Fibroblast of villous mesenchyme (primary cell): Measurements from ENCODE around the gene DMBX1. TPM values are rescaled to one million over a fixed set of nuclear protein-coding genes. Genes with fewer than 3 reads are reported as not detected.
A peak's percentile ranks its signal among the peaks of the same experiment; 100 is the strongest.

Source experiments
- DNase-seq: peaks from one replicate; pipeline ENCODE4 v3.0.0-alpha.2; 2010; ENCODE audit warnings: low read depth
- H3K4me3 ChIP-seq: 2 replicates; pipeline ENCODE4 v1.5.1; 2011; ENCODE audit warnings: low read depth, mild to moderate bottlenecking, low read length
- total RNA-seq: library from RNA; depleted of rRNA; stranded (reverse); fragments of >200 nt; gene quantifications from 2 replicates; pipeline ENCODE4 v1.2.3, GENCODE V29; 2012
- TF ChIP-seq, protein P1 (sequence below): IDR thresholded peaks from 2 replicates; pipeline ENCODE4 v1.5.1; 2012; ENCODE audit warnings: low read depth, mild to moderate bottlenecking, low read length; ENCODE audit not compliant: insufficient read depth

The DMBX1 gene
- total RNA-seq, 1 donor = not detected

DNA sequence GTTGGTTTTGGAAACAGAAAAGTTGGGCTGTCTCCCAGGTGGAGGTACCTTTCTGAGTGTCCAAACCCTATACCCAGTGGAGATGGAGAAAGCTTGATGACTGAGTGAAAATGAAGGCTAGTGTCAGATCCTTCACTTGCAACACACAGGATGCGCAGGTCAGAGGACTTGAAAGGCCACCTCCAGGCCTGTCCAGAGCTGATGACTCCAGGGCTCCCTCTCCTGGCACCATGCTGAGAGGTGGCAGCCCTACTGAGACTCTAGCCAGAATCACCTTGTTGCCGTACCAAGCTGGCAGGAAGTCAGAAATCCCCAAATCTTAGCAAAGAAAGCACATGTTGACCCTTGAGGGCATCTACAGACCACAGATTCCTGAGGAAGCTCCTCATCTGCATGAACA lies 45.4 kb downstream of the DMBX1 start:
- TF ChIP-seq, protein P1, sequence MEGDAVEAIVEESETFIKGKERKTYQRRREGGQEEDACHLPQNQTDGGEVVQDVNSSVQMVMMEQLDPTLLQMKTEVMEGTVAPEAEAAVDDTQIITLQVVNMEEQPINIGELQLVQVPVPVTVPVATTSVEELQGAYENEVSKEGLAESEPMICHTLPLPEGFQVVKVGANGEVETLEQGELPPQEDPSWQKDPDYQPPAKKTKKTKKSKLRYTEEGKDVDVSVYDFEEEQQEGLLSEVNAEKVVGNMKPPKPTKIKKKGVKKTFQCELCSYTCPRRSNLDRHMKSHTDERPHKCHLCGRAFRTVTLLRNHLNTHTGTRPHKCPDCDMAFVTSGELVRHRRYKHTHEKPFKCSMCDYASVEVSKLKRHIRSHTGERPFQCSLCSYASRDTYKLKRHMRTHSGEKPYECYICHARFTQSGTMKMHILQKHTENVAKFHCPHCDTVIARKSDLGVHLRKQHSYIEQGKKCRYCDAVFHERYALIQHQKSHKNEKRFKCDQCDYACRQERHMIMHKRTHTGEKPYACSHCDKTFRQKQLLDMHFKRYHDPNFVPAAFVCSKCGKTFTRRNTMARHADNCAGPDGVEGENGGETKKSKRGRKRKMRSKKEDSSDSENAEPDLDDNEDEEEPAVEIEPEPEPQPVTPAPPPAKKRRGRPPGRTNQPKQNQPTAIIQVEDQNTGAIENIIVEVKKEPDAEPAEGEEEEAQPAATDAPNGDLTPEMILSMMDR = peak; percentile 52
- no peak overlapping the region for H3K4me3 ChIP-seq
- DNase-seq = no peak

- H3K4me3 ChIP-seq = no peak overlapping the region
- TF ChIP-seq, protein P1 = no peak
- DNase-seq = no peak
Measured at GRCh38 chr1:46536527-46536926, 46.9 kb downstream of the DMBX1 start.

- no peak for DNase-seq
- TF ChIP-seq, protein P1 = no peak
- no peak overlapping the region for H3K4me3 ChIP-seq
Measured at GRCh38 chr1:46537651-46538050, 48.0 kb downstream of the DMBX1 start.

DNA sequence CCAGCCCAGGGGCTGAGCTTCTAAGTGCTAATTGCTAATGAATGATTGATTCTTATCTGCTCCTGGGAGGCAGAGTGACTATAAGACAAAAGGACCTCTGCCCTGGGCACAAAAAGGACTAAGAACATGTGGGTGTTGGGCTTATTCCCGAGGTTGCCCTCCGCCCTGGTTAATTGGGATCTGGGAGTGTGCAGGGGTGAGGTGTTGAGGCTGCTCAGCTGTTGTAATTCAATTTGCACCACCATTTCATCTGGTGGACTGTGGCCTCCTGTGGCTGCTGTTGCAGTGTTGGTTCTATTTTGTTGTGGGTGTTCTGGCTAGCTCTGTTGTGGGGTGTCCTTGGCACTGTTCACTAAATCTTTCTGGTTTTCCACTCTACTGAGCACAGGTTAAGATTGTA lies 48.5 kb downstream of the DMBX1 start:
- TF ChIP-seq, protein P1 = no peak
- DNase-seq = no peak
- no peak overlapping the region for H3K4me3 ChIP-seq

Other genes starting within 250 kb of the DMBX1 start
- 2.6 and 3.0 TPM in 2 replicates for gene RAD54L, start 242.1 kb upstream of the DMBX1 start, total RNA-seq
- 106 and 123 TPM in 2 replicates for gene LRRC41, start 186.2 kb upstream of the DMBX1 start, total RNA-seq
- 194 and 249 TPM in 2 replicates for gene UQCRH, start 186.1 kb upstream of the DMBX1 start, total RNA-seq
- 11.9 and 22.9 TPM in 2 replicates for gene NSUN4, start 149.0 kb upstream of the DMBX1 start, total RNA-seq
- 0.64 and 0.86 TPM in 2 replicates for gene FAAH, start 95.5 kb upstream of the DMBX1 start, total RNA-seq
- not detected in 2 replicates for gene KNCN, start 61.8 kb downstream of the DMBX1 start, total RNA-seq
- 14.7 and 19.6 TPM in 2 replicates for gene MKNK1, start 114.4 kb downstream of the DMBX1 start, total RNA-seq
- 5.2 and 8.6 TPM in 2 replicates for gene MOB3C, start 127.0 kb downstream of the DMBX1 start, total RNA-seq
- gene ATPAF1, start 178.5 kb downstream of the DMBX1 start, total RNA-seq = 43.8 and 66.1 TPM in 2 replicates
- under 0.01 TPM in 1 of 2 replicates, not detected in the other for gene TEX38, start 182.0 kb downstream of the DMBX1 start, total RNA-seq
- 58.3 and 64.3 TPM in 2 replicates for gene EFCAB14, start 229.3 kb downstream of the DMBX1 start, total RNA-seq